GM23338 (cell line): ENCODE results near the gene TACC3. TPM values are rescaled to one million over a fixed set of nuclear protein-coding genes. Genes with fewer than 3 reads are reported as not detected.

Experiments used
- ATAC-seq: fragments of 200-7000 bp; cut with Tn5 transposase; 3 replicates; pipeline ENCODE4 v1.9.1; 2020
- DNase-seq: peaks from one replicate; pipeline ENCODE4 v3.0.0-alpha.2; 2015; ENCODE audit warnings: low spot score
- H2AFZ ChIP-seq: fragments of 200-600 bp; sonication (generic); 2 replicates; pipeline ENCODE4 v1.8.0; 2016; ENCODE audit warnings: antibody characterized with exemption, mild to moderate bottlenecking, moderate library complexity
- H3F3A ChIP-seq: fragments of 200-600 bp; sonication (generic); replicated peaks from 2 replicates; pipeline ENCODE4 v1.8.0; 2017; ENCODE audit warnings: antibody characterized with exemption, mixed run types, low read depth
- H3K27ac ChIP-seq: fragments of 200-600 bp; sonication (generic); 2 replicates; pipeline ENCODE4 v1.6.1; 2016; ENCODE audit warnings: low read depth
- H3K27me3 ChIP-seq: fragments of 200-600 bp; sonication (generic); 2 replicates; pipeline ENCODE4 v1.8.0; 2016; ENCODE audit warnings: mild to moderate bottlenecking, mixed run types, moderate library complexity; ENCODE audit not compliant: insufficient read depth
- H3K36me3 ChIP-seq: fragments of 200-600 bp; sonication (generic); 2 replicates; pipeline ENCODE4 v1.8.0; 2016; ENCODE audit warnings: mild to moderate bottlenecking; ENCODE audit not compliant: insufficient read depth
- H3K4me1 ChIP-seq: fragments of 200-600 bp; sonication (generic); 2 replicates; pipeline ENCODE4 v1.8.0; 2016; ENCODE audit warnings: mild to moderate bottlenecking, moderate library complexity; ENCODE audit not compliant: insufficient read depth
- H3K4me2 ChIP-seq: fragments of 200-600 bp; sonication (generic); 2 replicates; pipeline ENCODE4 v1.7.1; 2017; ENCODE audit warnings: mixed run types
- H3K4me3 ChIP-seq: fragments of 200-600 bp; sonication (generic); 2 replicates; pipeline ENCODE4 v1.6.1; 2016; ENCODE audit warnings: mixed run types
- H3K79me2 ChIP-seq: fragments of 200-600 bp; sonication (generic); replicated peaks from 2 replicates; pipeline ENCODE4 v1.8.0; 2017; ENCODE audit warnings: mild to moderate bottlenecking; ENCODE audit not compliant: insufficient read depth
- H3K9me2 ChIP-seq: fragments of 200-600 bp; sonication (generic); 2 replicates; pipeline ENCODE4 v1.8.0; 2017; ENCODE audit not compliant: insufficient read depth
- H4K20me1 ChIP-seq: fragments of 200-600 bp; sonication (generic); replicated peaks from 2 replicates; pipeline ENCODE4 v1.8.0; 2017; ENCODE audit warnings: mild to moderate bottlenecking; ENCODE audit not compliant: insufficient read depth
- H3K27ac Mint-ChIP-seq: 2 replicates; pipeline ENCODE4 v1.8.0; 2020; ENCODE audit warnings: inconsistent platforms, mild to moderate bottlenecking, moderate library complexity, mixed read lengths
- H3K27me3 Mint-ChIP-seq: 3 replicates; pipeline ENCODE4 v1.8.0; 2022; ENCODE audit warnings: low read depth, mild to moderate bottlenecking, moderate library complexity, mixed read lengths, inconsistent platforms; ENCODE audit not compliant: insufficient read depth, poor library complexity
- H3K36me3 Mint-ChIP-seq: 3 replicates; pipeline ENCODE4 v1.8.0; 2021; ENCODE audit warnings: low read depth, mild to moderate bottlenecking, inconsistent platforms, moderate library complexity, mixed read lengths
- H3K4me1 Mint-ChIP-seq: 3 replicates; pipeline ENCODE4 v1.8.0; 2020; ENCODE audit warnings: mild to moderate bottlenecking, inconsistent platforms, mixed read lengths
- H3K4me3 Mint-ChIP-seq: 3 replicates; pipeline ENCODE4 v1.8.0; 2021; ENCODE audit warnings: moderate library complexity, mild to moderate bottlenecking, inconsistent platforms, mixed read lengths
- H3K9me3 Mint-ChIP-seq: 3 replicates; pipeline ENCODE4 v1.8.0; 2020; ENCODE audit warnings: moderate library complexity, mild to moderate bottlenecking, inconsistent platforms, mixed read lengths
- CREB1 ChIP-seq: fragments of 250-450 bp; sonication (Bioruptor Pico); IDR thresholded peaks from 2 replicates; pipeline ENCODE4 v1.5.0; 2020; ENCODE audit warnings: low read depth, mild to moderate bottlenecking, moderate library complexity
- CTCF ChIP-seq, 2 experiments: fragments of 200-600 bp in 1 of 2; sonication (generic) in 1 of 2; conservative IDR thresholded peaks; 2 replicates each; pipeline versions ENCODE4 v1.5.1 to v1.6.1; 2016 to 2017; ENCODE audit warnings: antibody characterized with exemption in 2 of 2, low read depth in 2 of 2, mild to moderate bottlenecking in 2 of 2, moderate library complexity in 1 of 2
- EZH2 ChIP-seq: fragments of 200-600 bp; sonication (generic); IDR thresholded peaks from one replicate; pipeline ENCODE4 v1.8.0; 2017; ENCODE audit warnings: antibody characterized with exemption, mild to moderate bottlenecking, low read depth; ENCODE audit not compliant: unreplicated experiment
- JUNB ChIP-seq: IDR thresholded peaks from one replicate; pipeline ENCODE4 v1.6.1; 2016; ENCODE audit warnings: antibody characterized with exemption; ENCODE audit not compliant: unreplicated experiment
- STAT1 ChIP-seq: IDR thresholded peaks from one replicate; pipeline ENCODE4 v1.6.1; 2016; ENCODE audit warnings: antibody characterized with exemption; ENCODE audit not compliant: unreplicated experiment
- polyA plus RNA-seq: library from polyadenylated mRNA; unstranded; fragments of >200 nt; fragmentation: Nextera tagmentation; extraction: Ambion mirVana; gene quantifications from 2 replicates; pipeline ENCODE4 v1.2.1, GENCODE V29; 2016
- total RNA-seq: library from RNA; depleted of rRNA; stranded (reverse); fragments of >200 nt; shearing (Covaris generic); gene quantifications from 2 replicates; pipeline ENCODE4 v1.2.3, GENCODE V29; 2014

Gene TACC3
- total and polyA plus RNA-seq, 2 experiments from 2014 or later = 120 TPM

GRCh38 chr4:1766106-1767060 lies 45.1 kb downstream of the TACC3 start:
- H3K36me3 ChIP-seq = no peaks in the 10 kb centered on the region
- no peaks in the 10 kb centered on the region for H3F3A ChIP-seq
- H3K79me2 ChIP-seq = no peaks in the 10 kb centered on the region
- no peaks in the 10 kb centered on the region for H4K20me1 ChIP-seq
- H3K27me3 ChIP-seq = no peaks in the 10 kb centered on the region
- DNase-seq (peak; percentile 54), ATAC-seq (peak; percentile 14)
- no peak overlapping the region for H3K27ac Mint-ChIP-seq
- H3K9me3 Mint-ChIP-seq = no peaks in the 10 kb centered on the region; the same call in 2 of the 3 replicates
- no peak overlapping the region for H3K27ac ChIP-seq
- H3K4me1 Mint-ChIP-seq = peaks cover 12% of the 10 kb centered on the region
- peak overlapping the region; percentile 51 for H3K4me3 ChIP-seq
- no peak overlapping the region for H3K4me3 Mint-ChIP-seq
- peaks cover 26% of the 10 kb centered on the region for H3K4me1 ChIP-seq
- H2AFZ ChIP-seq = no peak overlapping the region
- TF ChIP-seq JUNB = no peak
- peak; percentile 50 for TF ChIP-seq STAT1
- no peaks in the 10 kb centered on the region for H3K36me3 Mint-ChIP-seq
- no peaks in the 10 kb centered on the region for H3K9me2 ChIP-seq
- H3K27me3 Mint-ChIP-seq = peaks cover 24% of the 10 kb centered on the region
- H3K4me2 ChIP-seq = peak overlapping the region; percentile 79

DNA sequence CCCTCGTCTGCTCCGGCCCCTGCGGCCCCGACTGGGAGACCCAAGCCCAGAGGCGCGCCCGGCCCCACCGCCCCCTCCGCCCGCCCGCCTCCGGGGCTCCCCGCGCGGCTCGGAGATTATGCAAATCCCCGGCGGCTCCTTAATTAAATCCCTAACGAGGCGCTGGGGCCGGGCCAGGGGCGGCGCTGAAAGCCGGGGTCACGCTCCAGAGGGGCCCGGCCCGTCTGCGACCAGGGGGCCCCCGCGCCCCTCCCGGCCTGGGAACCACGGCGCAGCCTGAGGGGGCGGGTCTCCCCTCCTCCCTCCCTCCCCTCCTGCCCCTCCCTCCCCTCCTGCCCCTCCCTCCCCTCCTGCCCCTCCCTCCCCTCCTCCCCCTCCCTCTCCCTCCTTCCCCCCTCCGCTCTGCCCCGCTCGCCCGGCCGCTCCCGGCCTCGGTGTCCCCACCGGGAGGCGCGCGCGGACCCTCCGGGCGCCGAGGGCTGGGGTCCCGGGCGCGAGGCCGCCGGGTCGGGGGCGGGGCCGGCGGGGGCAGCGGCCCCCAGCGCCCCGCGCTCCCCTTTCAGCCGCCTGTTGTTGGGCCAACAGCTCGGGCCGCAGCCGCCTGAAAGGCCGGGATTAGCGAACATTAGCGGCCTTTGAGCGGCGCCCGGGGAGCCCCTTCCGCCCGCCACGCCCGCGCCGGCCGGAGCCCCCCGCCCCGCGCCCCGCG lies 45.9 kb downstream of the TACC3 start:
- Histone ChIP-seq H3K27ac (no peak overlapping the region), H3K4me3 (peak overlapping the region; percentile 51; the same call in 1 of the 2 replicates), H3K36me3 (no peaks in the 10 kb centered on the region), H3K27me3 (no peaks in the 10 kb centered on the region), H3K4me1 (peaks cover 26% of the 10 kb centered on the region), H3K79me2 (no peaks in the 10 kb centered on the region), H3K4me2 (peak overlapping the region; percentile 79), H3K9me2 (no peaks in the 10 kb centered on the region), H3F3A (no peaks in the 10 kb centered on the region), H4K20me1 (no peaks in the 10 kb centered on the region), H2AFZ (no peak overlapping the region)
- H3K4me1 Mint-ChIP-seq = peaks cover 12% of the 10 kb centered on the region
- H3K27ac Mint-ChIP-seq = no peak overlapping the region
- H3K4me3 Mint-ChIP-seq = no peak overlapping the region
- TF ChIP-seq CREB1 (no peak), CTCF (conservative IDR thresholded peaks at IDR 0.05; ENCODE audit: low read depth in 2 of 2) (peak in 1 of 2 experiments; percentile 25; a peak in 2 of 4 replicates)
- ATAC-seq (peak; percentile 17), DNase-seq (peak; percentile 76)
- H3K36me3 Mint-ChIP-seq = no peaks in the 10 kb centered on the region
- no peaks in the 10 kb centered on the region; the same call in 2 of the 3 replicates for H3K9me3 Mint-ChIP-seq
- H3K27me3 Mint-ChIP-seq = peaks cover 24% of the 10 kb centered on the region

DNA sequence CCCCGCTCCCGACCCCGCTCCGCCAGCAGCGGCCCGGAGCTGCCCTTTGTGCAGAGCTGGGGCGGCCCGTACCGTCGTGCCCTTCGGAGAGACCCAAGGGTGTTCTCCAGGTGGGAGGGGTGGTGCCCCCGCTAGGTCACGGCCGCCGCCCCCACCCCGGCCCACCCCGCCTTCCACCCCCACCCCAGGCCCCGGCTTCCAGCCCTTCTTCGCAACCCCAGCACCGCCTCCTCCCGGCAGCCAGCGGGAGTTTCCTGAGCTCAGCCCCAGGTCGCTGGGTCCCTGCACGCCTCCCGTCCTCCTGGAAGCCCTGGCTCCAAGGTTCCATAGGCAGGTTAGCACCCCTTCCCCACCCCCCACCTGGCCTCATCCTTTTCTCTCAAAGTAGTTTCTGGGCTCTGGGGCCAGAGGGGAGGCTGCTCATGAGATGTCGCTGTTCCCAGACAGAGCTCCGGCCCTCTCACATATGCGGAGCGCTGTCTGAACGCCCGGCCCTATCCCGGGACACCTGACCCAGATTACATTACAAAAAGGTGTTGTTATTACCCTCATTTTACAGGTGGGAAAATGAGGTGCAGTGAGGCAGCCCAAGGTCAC lies 46.5 kb downstream of the TACC3 start:
- no peaks in the 10 kb centered on the region; the same call in 2 of the 3 replicates for H3K9me3 Mint-ChIP-seq
- no peaks in the 10 kb centered on the region for H3F3A ChIP-seq
- peak; percentile 38 to 59; a peak in 3 of 4 replicates for TF ChIP-seq CTCF (conservative IDR thresholded peaks at IDR 0.05; ENCODE audit: low read depth in 2 of 2)
- TF ChIP-seq EZH2 = no peak
- peak overlapping the region; percentile 49 for H3K4me3 ChIP-seq
- no peaks in the 10 kb centered on the region for H4K20me1 ChIP-seq
- no peaks in the 10 kb centered on the region for H3K36me3 ChIP-seq
- no peaks in the 10 kb centered on the region for H3K9me2 ChIP-seq
- DNase-seq (peak; percentile 91), ATAC-seq (peak; percentile 25)
- peak overlapping the region; percentile 66 for H3K4me3 Mint-ChIP-seq
- H3K4me1 Mint-ChIP-seq = peaks cover 10% of the 10 kb centered on the region
- no peak overlapping the region for H3K27ac ChIP-seq
- H2AFZ ChIP-seq = 0 out of 2 replicates have a peak overlapping the region, but pooled peaks have one; percentile 6
- H3K4me1 ChIP-seq = peaks cover 25% of the 10 kb centered on the region
- H3K4me2 ChIP-seq = peak overlapping the region; percentile 82
- no peaks in the 10 kb centered on the region for H3K27me3 ChIP-seq
- no peaks in the 10 kb centered on the region for H3K79me2 ChIP-seq
- H3K27ac Mint-ChIP-seq = no peak overlapping the region
- peaks cover 24% of the 10 kb centered on the region for H3K27me3 Mint-ChIP-seq
- H3K36me3 Mint-ChIP-seq = no peaks in the 10 kb centered on the region
